GM21367 (cell line): ENCODE results near the gene GNRH2.
"Not testable (repeated sequence)": the region's sequence is repeated elsewhere in the genome, so short reads cannot be mapped to it uniquely, and the experiment has no call there.

ENCODE experiments used
- ATAC-seq: cut with Tn5 transposase; IDR thresholded peaks from one replicate; pipeline ENCODE4 v1.9.1; 2021; ENCODE audit not compliant: unreplicated experiment

The GNRH2 gene

DNA sequence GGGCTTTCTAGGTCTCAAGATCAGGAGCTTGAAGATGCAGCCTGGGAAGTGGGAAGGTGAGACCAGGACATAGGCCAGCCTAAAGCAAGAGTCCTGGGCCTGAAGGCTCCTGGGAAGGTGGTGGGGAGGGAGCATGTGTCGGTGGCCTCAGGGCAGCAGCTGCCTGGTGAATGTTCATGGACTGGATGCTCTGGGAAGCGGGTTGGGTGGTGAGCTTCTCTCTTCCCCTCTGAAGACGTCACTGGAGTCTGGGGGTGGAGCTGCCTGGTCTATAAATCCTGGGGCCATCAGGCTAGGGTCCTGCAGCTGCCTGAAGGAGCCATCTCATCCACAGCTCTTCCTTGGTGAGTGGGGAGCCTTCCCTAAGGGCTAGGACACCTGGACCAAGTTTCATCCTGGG, at the start of gene GNRH2:
Gene GNRH2 (plus strand): TSS at position 301 of the 400 bp plus-strand sequence. CDS start 793 bp downstream, outside the sequence.
- ATAC-seq = no peak

DNA sequence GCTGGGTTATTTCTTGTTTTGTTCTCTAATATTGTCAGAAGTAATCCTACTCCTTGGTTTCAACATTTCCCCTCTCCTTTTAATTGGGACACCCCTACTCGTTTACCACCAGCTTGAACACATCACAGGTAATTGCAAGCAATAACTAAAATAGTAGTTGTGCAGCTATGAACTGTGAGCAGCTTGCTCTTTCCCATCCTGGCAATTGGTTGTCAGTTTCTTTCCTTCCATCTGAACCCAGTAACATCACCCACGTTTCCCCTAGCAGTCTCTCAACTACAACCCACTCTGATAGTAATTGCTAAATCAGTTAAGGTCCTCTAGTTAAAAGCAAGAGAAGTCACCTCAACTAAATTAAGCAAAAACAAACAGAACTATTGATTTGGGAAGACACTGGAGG, 47.6 kb upstream of the GNRH2 start:
- ATAC-seq = no peak

DNA sequence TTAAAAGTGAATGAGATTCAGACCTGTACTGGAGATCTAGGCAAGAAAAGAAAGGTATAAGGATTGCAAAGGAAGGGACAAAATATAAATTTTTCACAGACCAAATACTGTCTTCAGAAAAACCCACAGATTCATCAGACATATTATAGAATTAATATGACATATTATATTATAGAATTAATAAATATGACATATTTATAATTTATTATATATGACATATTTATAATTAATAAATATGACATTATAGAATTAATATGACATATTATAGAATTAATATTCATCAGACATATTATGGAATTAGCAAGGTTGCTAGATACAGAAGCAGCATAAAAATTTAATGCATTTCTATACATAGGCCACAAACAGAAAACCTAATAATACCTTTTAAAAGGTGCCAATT, 44.7 kb upstream of the GNRH2 start:
- ATAC-seq = no peak

GRCh38 chr20:3000852-3001523, 42.4 kb upstream of the GNRH2 start:
- no peak for ATAC-seq

GRCh38 chr20:3003416-3003815, 40.0 kb upstream of the GNRH2 start:
- ATAC-seq = no peak

- no peak for ATAC-seq
Observed at GRCh38 chr20:3010985-3011723, 32.3 kb upstream of the GNRH2 start.

- ATAC-seq = no peak
Observed at GRCh38 chr20:3011752-3012151, 31.7 kb upstream of the GNRH2 start.

DNA sequence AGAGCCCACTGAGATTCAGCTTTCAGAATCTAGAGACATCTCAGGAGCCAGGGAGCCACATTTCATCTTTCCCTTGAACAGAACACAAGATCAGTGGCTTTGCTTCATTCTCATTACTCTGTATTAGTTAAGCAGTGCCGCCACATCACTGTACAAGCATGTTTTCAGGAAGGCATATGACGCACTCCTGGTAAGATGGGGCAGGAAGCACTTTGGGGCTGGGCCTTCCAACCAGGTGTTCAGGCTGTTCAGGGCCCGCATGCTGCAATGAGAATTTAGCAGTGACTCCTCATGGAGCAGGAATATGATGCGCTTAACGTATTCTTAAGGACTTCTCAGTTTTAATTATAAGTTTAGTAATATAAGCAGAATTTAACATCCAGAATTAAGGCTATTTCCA, 29.7 kb upstream of the GNRH2 start:
- ATAC-seq = no peak

GRCh38 chr20:3014179-3014578, 29.2 kb upstream of the GNRH2 start:
- ATAC-seq = no peak

GRCh38 chr20:3014662-3015061, 28.8 kb upstream of the GNRH2 start:
- ATAC-seq = no peak

GRCh38 chr20:3015302-3015701, 28.1 kb upstream of the GNRH2 start:
- ATAC-seq = not testable (repeated sequence)

DNA sequence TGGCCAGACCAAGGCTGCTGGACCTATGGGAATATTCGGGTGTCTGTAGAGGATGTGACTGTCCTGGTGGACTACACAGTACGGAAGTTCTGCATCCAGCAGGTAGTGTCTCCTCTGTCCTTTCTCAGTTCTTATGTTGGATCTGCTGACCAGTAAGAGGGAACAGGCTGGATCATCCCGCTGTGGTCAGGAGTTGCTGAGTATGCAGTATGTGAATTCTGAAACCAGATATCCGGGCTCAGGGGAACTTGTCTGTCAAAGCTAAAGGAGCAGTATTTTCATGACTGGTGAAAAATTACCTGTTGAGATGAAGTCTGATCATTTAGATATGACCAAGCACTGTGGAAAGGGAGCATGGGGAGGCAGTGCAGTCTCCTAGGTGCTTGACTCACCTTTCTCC, 22.1 kb upstream of the GNRH2 start:
- no peak for ATAC-seq

DNA sequence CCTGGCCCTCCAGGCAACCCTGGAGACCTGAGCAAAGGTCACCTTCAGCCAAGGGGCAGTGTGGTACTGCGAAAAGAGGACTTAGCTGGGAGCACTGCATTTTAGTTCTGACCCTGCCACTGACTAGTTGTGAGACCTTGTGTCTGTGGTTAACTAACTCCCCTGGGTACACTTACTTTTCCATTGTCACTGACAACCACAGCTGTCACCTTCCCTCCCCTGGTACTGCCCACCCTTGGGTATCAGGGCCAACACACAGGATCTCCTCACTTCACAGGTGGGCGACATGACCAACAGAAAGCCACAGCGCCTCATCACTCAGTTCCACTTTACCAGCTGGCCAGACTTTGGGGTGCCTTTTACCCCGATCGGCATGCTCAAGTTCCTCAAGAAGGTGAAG, 21.6 kb upstream of the GNRH2 start:
- ATAC-seq = no peak

DNA sequence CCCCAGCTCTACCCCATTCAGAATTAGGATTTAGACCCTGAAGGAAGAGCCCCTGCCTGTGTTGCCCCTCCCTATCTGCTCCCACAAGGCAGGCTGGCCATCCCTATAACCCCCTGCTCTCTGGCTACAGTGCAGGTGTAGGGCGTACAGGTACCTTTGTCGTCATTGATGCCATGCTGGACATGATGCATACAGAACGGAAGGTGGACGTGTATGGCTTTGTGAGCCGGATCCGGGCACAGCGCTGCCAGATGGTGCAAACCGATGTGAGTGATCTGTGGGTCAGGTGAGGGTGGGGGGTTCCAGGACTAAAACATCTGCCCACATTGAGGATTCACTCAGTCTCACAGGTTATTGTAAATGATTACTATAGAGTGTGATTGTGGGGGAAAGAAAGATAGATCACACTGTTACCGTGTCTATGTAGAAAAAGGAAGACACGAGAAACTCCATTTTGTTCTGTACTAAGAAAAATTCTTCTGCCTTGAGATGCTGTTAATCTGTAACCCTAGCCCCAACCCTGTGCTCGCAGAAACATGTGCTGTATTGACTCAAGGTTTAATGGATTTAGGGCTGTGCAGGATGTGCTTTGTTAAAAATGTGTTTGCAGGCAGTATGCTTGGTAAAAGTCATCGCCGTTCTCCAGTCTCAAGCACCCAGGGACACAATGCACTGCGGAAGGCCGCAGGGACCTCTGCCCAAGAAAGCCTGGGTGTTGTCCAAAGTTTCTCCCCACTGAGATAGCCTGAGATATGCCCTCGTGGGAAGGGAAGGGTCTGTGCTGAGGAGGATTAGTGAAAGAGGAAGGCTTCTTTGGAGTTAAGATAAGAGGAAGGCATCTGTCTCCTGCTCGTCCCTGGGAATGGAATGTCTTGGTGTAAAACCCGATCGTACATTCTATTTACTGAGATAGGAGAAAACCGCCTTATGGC, 20.6 kb upstream of the GNRH2 start:
- not testable (repeated sequence) for ATAC-seq

GRCh38 chr20:3027987-3028386, 15.4 kb upstream of the GNRH2 start:
- no peak for ATAC-seq

GRCh38 chr20:3031524-3032147, 11.8 kb upstream of the GNRH2 start:
- ATAC-seq = no peak

GRCh38 chr20:3032624-3033023, 10.8 kb upstream of the GNRH2 start:
- ATAC-seq = no peak

DNA sequence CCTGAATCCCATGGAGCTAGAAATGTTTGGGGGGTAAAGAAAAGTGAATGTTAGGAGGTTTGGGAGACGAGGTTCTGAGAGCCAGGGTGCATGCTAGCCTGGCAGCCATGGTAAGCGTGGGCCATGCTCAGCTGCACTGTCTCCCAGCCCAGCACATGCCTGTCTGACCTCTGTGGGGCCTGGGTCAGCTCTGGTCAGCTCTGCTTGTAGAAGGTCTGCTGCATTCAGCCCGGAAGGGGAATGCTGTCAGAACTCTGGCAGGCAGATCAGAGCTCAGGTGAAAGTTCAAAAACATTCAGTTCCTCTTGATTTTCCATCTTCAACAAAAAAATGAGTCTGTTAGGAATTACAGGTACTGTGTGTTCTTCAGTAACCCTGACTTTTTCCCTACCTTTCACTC, 5.8 kb upstream of the GNRH2 start:
- no peak for ATAC-seq

- no peak for ATAC-seq
Observed at GRCh38 chr20:3038454-3038853, 5.0 kb upstream of the GNRH2 start.

DNA sequence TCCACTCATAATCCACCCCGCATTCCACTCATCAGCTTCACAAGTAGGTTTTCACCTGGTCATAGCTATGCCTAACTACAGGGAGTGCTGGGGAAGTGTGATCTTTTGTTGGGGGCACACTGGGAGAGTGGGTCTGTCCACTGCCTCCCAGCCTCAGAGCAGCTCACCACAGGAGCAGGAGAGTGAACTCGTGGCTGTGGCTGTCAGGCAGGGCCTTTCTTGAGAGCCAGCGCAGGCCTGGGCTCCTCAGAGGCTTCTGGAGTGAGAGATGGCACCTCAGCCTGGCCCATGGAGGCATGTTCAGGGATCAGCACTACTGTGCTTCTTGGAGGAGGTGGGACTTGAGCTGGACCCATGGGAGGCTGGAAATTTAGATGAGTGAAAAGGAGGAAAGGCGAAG, 4.0 kb upstream of the GNRH2 start:
- no peak for ATAC-seq

GRCh38 chr20:3040086-3040485, 3.3 kb upstream of the GNRH2 start:
- no peak for ATAC-seq
